ENCODE results near the gene FANCG. TPM values are rescaled to one million over a fixed set of nuclear protein-coding genes. Genes with fewer than 3 reads are reported as not detected.

FANCG gene
- total and polyA plus RNA-seq, 2 donors (not counting 1 experiment from before 2014, with no cell fraction given): 26.5 to 40.1 TPM

DNA sequence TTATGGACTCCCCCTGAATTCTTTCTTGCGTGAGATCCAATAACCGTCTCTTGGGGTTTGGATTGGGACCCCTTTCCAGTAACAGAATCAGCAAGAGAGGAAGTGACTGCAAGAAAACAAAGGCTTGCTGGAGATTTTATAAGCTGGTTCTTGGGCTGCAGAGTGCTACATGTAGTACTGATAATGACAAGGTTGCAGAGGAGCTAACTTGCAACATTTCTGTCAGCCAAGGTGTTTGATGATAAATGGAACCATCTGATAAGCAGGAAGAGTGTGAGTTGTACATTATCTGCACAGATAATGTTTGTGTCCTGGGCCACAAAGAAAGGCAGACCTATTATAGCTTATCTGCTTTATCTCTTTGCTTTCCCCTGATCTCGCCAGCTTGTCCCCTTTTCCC is 53.1 kb downstream of the FANCG start:
- Histone ChIP-seq H4K20me1 (ENCODE audit: control insufficient read depth, insufficient read depth, low read length, poor library complexity, severe bottlenecking) (no peaks in the 10 kb centered on the region), H3K79me2 (ENCODE audit: control insufficient read depth, insufficient read depth, low read length) (no peaks in the 10 kb centered on the region), H3K27me3 (replicated peaks in 1 of 4; ENCODE audit: control extremely low read depth in 1 of 4, control insufficient read depth in 3 of 4, insufficient read depth in 4 of 4, low read length in 3 of 4) (no peaks in the 10 kb centered on the region), H3K9ac (ENCODE audit: low read length) (no peak overlapping the region), H3K4me1 (ENCODE audit: control insufficient read depth in 2 of 2, insufficient read depth in 2 of 2, low read length in 2 of 2) (peaks cover 4 to 5% of the 10 kb centered on the region in 2 donors), H3K27ac (ENCODE audit: low read length in 2 of 2) (no peak overlapping the region), H3K36me3 (replicated peaks in 1 of 2; ENCODE audit: control extremely low read depth in 1 of 2, control insufficient read depth in 1 of 2, extremely low read depth in 1 of 2, insufficient read depth in 2 of 2, low read length in 1 of 2) (peaks cover 0 to 2% of the 10 kb centered on the region in 2 experiments), H3K4me3 (ENCODE audit: control extremely low read depth in 1 of 5, extremely low read depth in 1 of 5, insufficient read depth in 1 of 5, low read depth in 2 of 5, low read length in 4 of 5) (no peak overlapping the region), H2AFZ (ENCODE audit: insufficient read depth, low read depth, low read length, poor library complexity, severe bottlenecking) (no peak overlapping the region), H3K9me3 (ENCODE audit: control extremely low read depth in 1 of 3, control insufficient read depth in 2 of 3, insufficient read depth in 1 of 3, low read length in 2 of 3) (no peaks in the 10 kb centered on the region), H3K4me2 (replicated peaks; ENCODE audit: low read depth, low read length, poor library complexity, severe bottlenecking) (no peak overlapping the region)
- Mint-ChIP-seq H3K27ac (no peak overlapping the region), H3K4me1 (peaks cover 12% of the 10 kb centered on the region), H3K4me3 (no peak overlapping the region), H3K9me3 (ENCODE audit: insufficient read depth) (no peaks in the 10 kb centered on the region), H3K27me3 (no peaks in the 10 kb centered on the region)
- WGBS (ENCODE audit: insufficient coverage): 96% methylated on average over 3 of the region's 3 CpGs
- ATAC-seq (ENCODE audit: low read depth) (no peak), DNase-seq (no peak)
- CTCF ChIA-PET: interaction anchor here (1.2 kb wide), 2 partner anchors 25 to 127 kb away, joined by 4 read pairs; no protein-coding TSS in a partner anchor
- intact Hi-C loops (cut with micrococcal nuclease): no loop called here
- TF ChIP-seq EZH2 (IDR thresholded peaks at IDR 0.05; ENCODE audit: borderline replicate concordance, insufficient read depth, low read depth, low read length, poor library complexity, severe bottlenecking): no peak
- TF ChIP-seq, protein P1, sequence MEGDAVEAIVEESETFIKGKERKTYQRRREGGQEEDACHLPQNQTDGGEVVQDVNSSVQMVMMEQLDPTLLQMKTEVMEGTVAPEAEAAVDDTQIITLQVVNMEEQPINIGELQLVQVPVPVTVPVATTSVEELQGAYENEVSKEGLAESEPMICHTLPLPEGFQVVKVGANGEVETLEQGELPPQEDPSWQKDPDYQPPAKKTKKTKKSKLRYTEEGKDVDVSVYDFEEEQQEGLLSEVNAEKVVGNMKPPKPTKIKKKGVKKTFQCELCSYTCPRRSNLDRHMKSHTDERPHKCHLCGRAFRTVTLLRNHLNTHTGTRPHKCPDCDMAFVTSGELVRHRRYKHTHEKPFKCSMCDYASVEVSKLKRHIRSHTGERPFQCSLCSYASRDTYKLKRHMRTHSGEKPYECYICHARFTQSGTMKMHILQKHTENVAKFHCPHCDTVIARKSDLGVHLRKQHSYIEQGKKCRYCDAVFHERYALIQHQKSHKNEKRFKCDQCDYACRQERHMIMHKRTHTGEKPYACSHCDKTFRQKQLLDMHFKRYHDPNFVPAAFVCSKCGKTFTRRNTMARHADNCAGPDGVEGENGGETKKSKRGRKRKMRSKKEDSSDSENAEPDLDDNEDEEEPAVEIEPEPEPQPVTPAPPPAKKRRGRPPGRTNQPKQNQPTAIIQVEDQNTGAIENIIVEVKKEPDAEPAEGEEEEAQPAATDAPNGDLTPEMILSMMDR (IDR thresholded peaks at IDR 0.05): no peak
- POLR2A ChIA-PET: no interaction called here

Small RNAs within 50 kb of the gene (small RNA-seq; reads per million reads assigned to genes)
- gene RN7SL338P (ENCODE audit: insufficient read length, low read depth, low replicate concordance): not detected

Other genes with a start within 250 kb of the FANCG start
- gene PHF24, start 121.7 kb downstream of the FANCG start, total RNA-seq: not detected in 2 replicates
- gene PHF24, start 121.7 kb downstream of the FANCG start, polyA plus RNA-seq: not detected in 2 replicates
- 1.0 and 2.4 TPM in 2 replicates for gene DNAJB5, start 90.2 kb downstream of the FANCG start, total RNA-seq
- gene DNAJB5, start 90.2 kb downstream of the FANCG start, polyA plus RNA-seq: 0.58 and 0.94 TPM in 2 replicates
- 178 and 201 TPM in 2 replicates for gene VCP, start 7.3 kb downstream of the FANCG start, total RNA-seq
- gene VCP, start 7.3 kb downstream of the FANCG start, polyA plus RNA-seq: 93.0 and 118 TPM in 2 replicates
- gene PIGO, start 16.6 kb upstream of the FANCG start, total RNA-seq: 32.5 and 34.7 TPM in 2 replicates
- gene PIGO, start 16.6 kb upstream of the FANCG start, polyA plus RNA-seq: 23.0 and 25.7 TPM in 2 replicates
- gene STOML2, start 23.2 kb upstream of the FANCG start, total RNA-seq: 52.1 and 58.9 TPM in 2 replicates
- gene STOML2, start 23.2 kb upstream of the FANCG start, polyA plus RNA-seq: 60.6 and 64.6 TPM in 2 replicates
- 6.5 and 7.0 TPM in 2 replicates for gene ATOSB, start 35.9 kb upstream of the FANCG start, total RNA-seq
- 9.4 and 9.7 TPM in 2 replicates for gene ATOSB, start 35.9 kb upstream of the FANCG start, polyA plus RNA-seq
- 0.25 and 0.32 TPM in 2 replicates for gene UNC13B, start 82.1 kb upstream of the FANCG start, total RNA-seq
- gene UNC13B, start 82.1 kb upstream of the FANCG start, polyA plus RNA-seq: 0.14 and 0.19 TPM in 2 replicates